ENCODE results near the gene PDCD10. TPM values are rescaled to one million over a fixed set of nuclear protein-coding genes. Genes with fewer than 3 reads are reported as not detected.

The PDCD10 gene
- total and polyA plus RNA-seq, 12 donors = 12.8 to 46.6 (median 38.1) TPM

- Histone ChIP-seq H3K4me1 (no peaks in the 10 kb centered on the region), H3K4me3 (no peak overlapping the region), H3K36me3 (peaks cover 0 to 92% (median 37%) of the 10 kb centered on the region in 9 donors), H3K9me3 (peaks cover 0 to 23% (median 12%) of the 10 kb centered on the region in 11 donors), H3K27ac (no peak overlapping the region), H3K27me3 (no peaks in the 10 kb centered on the region)
- ATAC-seq (no peak), DNase-seq (no peak)
- no peak for TF ChIP-seq CTCF (IDR thresholded peaks at IDR 0.05)
- WGBS, 2 donors = 91 to 93% methylated on average over 4 of the region's 4 CpGs
- intact Hi-C loops (cut with DNase I) = no loop called here
Measured at GRCh38 chr3:167679526-167679925, 55.2 kb downstream of the PDCD10 start.

GRCh38 chr3:167675848-167676247 lies 58.8 kb downstream of the PDCD10 start:
- intact Hi-C loops (cut with DNase I) = no loop called here
- H3K27ac ChIP-seq = no peak overlapping the region
- no peak overlapping the region for H3K4me3 ChIP-seq
- ATAC-seq (no peak), DNase-seq (no peak)
- peaks cover 0 to 37% (median 12%) of the 10 kb centered on the region in 11 donors for H3K9me3 ChIP-seq
- no peaks in the 10 kb centered on the region for H3K27me3 ChIP-seq
- H3K36me3 ChIP-seq = peaks cover 0 to 76% (median 30%) of the 10 kb centered on the region in 9 donors
- no peak for TF ChIP-seq CTCF (IDR thresholded peaks at IDR 0.05)
- 96 to 98% methylated on average over 1 of the region's 1 CpG for WGBS, 2 donors
- H3K4me1 ChIP-seq = no peaks in the 10 kb centered on the region

GRCh38 chr3:167673221-167673620 lies 61.5 kb downstream of the PDCD10 start:
- no peak for TF ChIP-seq CTCF (IDR thresholded peaks at IDR 0.05)
- Histone ChIP-seq H3K4me3 (no peak overlapping the region), H3K9me3 (peaks cover 0 to 37% (median 12%) of the 10 kb centered on the region in 11 donors), H3K4me1 (no peaks in the 10 kb centered on the region), H3K27me3 (no peaks in the 10 kb centered on the region), H3K36me3 (peaks cover 0 to 52% (median 30%) of the 10 kb centered on the region in 9 donors), H3K27ac (no peak overlapping the region)
- 83 to 89% methylated on average over 1 of the region's 1 CpG for WGBS, 2 donors
- ATAC-seq (no peak), DNase-seq (no peak)
- intact Hi-C loops (cut with DNase I) = no loop called here

- Histone ChIP-seq H3K27ac (no peak overlapping the region), H3K9me3 (peaks cover 0 to 37% (median 12%) of the 10 kb centered on the region in 11 donors), H3K36me3 (peaks cover 0 to 46% (median 26%) of the 10 kb centered on the region in 9 donors), H3K27me3 (no peaks in the 10 kb centered on the region), H3K4me3 (no peak overlapping the region), H3K4me1 (no peaks in the 10 kb centered on the region)
- TF ChIP-seq CTCF (IDR thresholded peaks at IDR 0.05) = no peak
- DNase-seq (no peak), ATAC-seq (peak in 2 of 8 donors; percentile 24 to 29)
- WGBS, 2 donors = 65 to 73% methylated on average over 4 of the region's 4 CpGs
- intact Hi-C loops (cut with DNase I) = no loop called here
Measured at GRCh38 chr3:167671878-167672427, 62.7 kb downstream of the PDCD10 start.
